Astrocyte (in vitro differentiated cells and primary cell): ENCODE results near the gene LILRB5. TPM values are rescaled to one million over a fixed set of nuclear protein-coding genes. Genes with fewer than 3 reads are reported as not detected.
"Not testable (repeated sequence)": the region's sequence is repeated elsewhere in the genome, so short reads cannot be mapped to it uniquely, and the experiment has no call there.

Source experiments
- DNase-seq: peaks from one replicate; pipeline ENCODE4 v3.0.0-alpha.2; 2010; ENCODE audit warnings: low read depth
- FAIRE-seq: peaks from 2 replicates; lab custom pipeline; 2011; peaks lifted over from hg19 to GRCh38; lab: Jason Lieb, UNC
- H2AFZ ChIP-seq: 2 replicates; pipeline ENCODE4 v1.6.0; 2012; ENCODE audit warnings: low read depth, low read length, inconsistent platforms
- H3K27ac ChIP-seq: 2 replicates; pipeline ENCODE4 v1.5.1; 2011; ENCODE audit warnings: low read depth, low read length, inconsistent platforms
- H3K27me3 ChIP-seq: 2 replicates; pipeline ENCODE4 v1.6.0; 2011; ENCODE audit warnings: low read length, inconsistent platforms; ENCODE audit not compliant: insufficient read depth
- H3K36me3 ChIP-seq: 2 replicates; pipeline ENCODE4 v1.5.1; 2011; ENCODE audit warnings: low read length, inconsistent platforms; ENCODE audit not compliant: insufficient read depth
- H3K4me1 ChIP-seq: 2 replicates; pipeline ENCODE4 v1.5.1; 2011; ENCODE audit warnings: low read length, inconsistent platforms; ENCODE audit not compliant: insufficient read depth
- H3K4me2 ChIP-seq: 2 replicates; pipeline ENCODE4 v1.6.0; 2012; ENCODE audit warnings: low read length, inconsistent platforms
- H3K4me3 ChIP-seq: 2 replicates; pipeline ENCODE4 v1.5.1; 2011; ENCODE audit warnings: low read depth, mild to moderate bottlenecking, low read length, inconsistent platforms; ENCODE audit not compliant: insufficient read depth
- H3K79me2 ChIP-seq: 2 replicates; pipeline ENCODE4 v1.6.0; 2012; ENCODE audit warnings: mild to moderate bottlenecking, low read length, inconsistent platforms; ENCODE audit not compliant: insufficient read depth
- H3K9ac ChIP-seq: 2 replicates; pipeline ENCODE4 v1.6.0; 2012; ENCODE audit warnings: mild to moderate bottlenecking, low read length, inconsistent platforms
- H3K9me3 ChIP-seq: 2 replicates; pipeline ENCODE4 v1.5.1; 2012; ENCODE audit warnings: low read depth, mild to moderate bottlenecking, low read length, inconsistent platforms; ENCODE audit not compliant: insufficient read depth
- H4K20me1 ChIP-seq: 2 replicates; pipeline ENCODE4 v1.6.0; 2012; ENCODE audit warnings: low read length, inconsistent platforms; ENCODE audit not compliant: insufficient read depth
- H3K27ac Mint-ChIP-seq: one replicate; pipeline ENCODE4 v1.8.0; 2021; ENCODE audit warnings: mild to moderate bottlenecking, mixed read lengths; ENCODE audit not compliant: unreplicated experiment
- H3K27me3 Mint-ChIP-seq: one replicate; pipeline ENCODE4 v1.8.0; 2021; ENCODE audit warnings: low read depth, mixed read lengths; ENCODE audit not compliant: unreplicated experiment
- H3K36me3 Mint-ChIP-seq: one replicate; pipeline ENCODE4 v1.8.0; 2021; ENCODE audit warnings: low read depth, mixed read lengths; ENCODE audit not compliant: unreplicated experiment
- H3K4me1 Mint-ChIP-seq: one replicate; pipeline ENCODE4 v1.8.0; 2021; ENCODE audit warnings: low read depth, mixed read lengths; ENCODE audit not compliant: unreplicated experiment
- H3K4me3 Mint-ChIP-seq: one replicate; pipeline ENCODE4 v1.8.0; 2021; ENCODE audit warnings: mild to moderate bottlenecking, moderate library complexity, mixed read lengths; ENCODE audit not compliant: unreplicated experiment
- H3K9me3 Mint-ChIP-seq: one replicate; pipeline ENCODE4 v1.8.0; 2021; ENCODE audit warnings: mild to moderate bottlenecking, mixed read lengths; ENCODE audit not compliant: unreplicated experiment
- CTCF ChIP-seq: IDR thresholded peaks from 2 replicates; pipeline ENCODE4 v1.5.1; 2011; ENCODE audit warnings: low read depth, mild to moderate bottlenecking, inconsistent platforms, low read length, moderate library complexity; ENCODE audit not compliant: insufficient read depth
- EZH2 ChIP-seq: IDR thresholded peaks from 2 replicates; pipeline ENCODE4 v1.6.1; 2012; ENCODE audit warnings: mild to moderate bottlenecking, low read length, inconsistent platforms; ENCODE audit not compliant: insufficient read depth
- total RNA-seq: library from RNA; stranded (reverse); gene quantifications from 2 replicates; pipeline ENCODE4 v1.2.1, GENCODE V29; 2021

LILRB5 gene
- total RNA-seq, 1 donor from 2014 or later, result not detected

GRCh38 chr19:54222474-54223276 lies 34.4 kb downstream of the LILRB5 start, which contains the start of gene LILRB3:
Gene LILRB3, minus strand, starts transcription at chr19:54223007. Its CDS starts 31 bp downstream, at chr19:54222976.
- H2AFZ ChIP-seq, H3K9me3 ChIP-seq, H3K4me1 ChIP-seq, H4K20me1 ChIP-seq, H3K4me1 Mint-ChIP-seq, H3K4me3 Mint-ChIP-seq, H3K4me3 ChIP-seq, H3K79me2 ChIP-seq, H3K36me3 Mint-ChIP-seq, H3K27ac ChIP-seq, H3K27me3 ChIP-seq, H3K36me3 ChIP-seq, H3K4me2 ChIP-seq, H3K9me3 Mint-ChIP-seq, FAIRE-seq, DNase-seq, H3K27ac Mint-ChIP-seq, H3K9ac ChIP-seq: not testable (repeated sequence)
- peaks cover 17% of the 10 kb centered on the region for H3K27me3 Mint-ChIP-seq

DNA sequence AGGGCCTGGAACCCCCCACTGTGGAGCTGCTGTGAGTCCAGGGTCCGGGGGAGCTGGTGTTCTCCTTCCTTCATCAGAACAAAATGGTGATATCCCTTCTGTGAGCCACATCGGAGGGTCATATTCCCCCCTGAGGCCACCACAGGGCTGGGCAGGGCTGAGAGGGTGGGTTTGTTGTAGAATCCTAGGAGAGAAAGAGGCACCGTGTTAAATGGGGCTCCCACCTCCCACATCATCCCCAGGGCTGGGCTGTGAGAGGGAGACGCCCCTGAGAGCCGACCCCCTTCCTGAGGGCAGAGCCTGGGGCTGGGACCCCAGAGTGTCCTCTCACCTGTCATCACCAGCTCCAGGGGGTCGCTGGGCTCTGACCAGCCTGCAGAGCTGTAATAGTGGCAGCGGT lies 35.1 kb downstream of the LILRB5 start:
- not testable (repeated sequence) for H3K4me3 Mint-ChIP-seq, H3K4me1 ChIP-seq, H4K20me1 ChIP-seq, H3K36me3 Mint-ChIP-seq, H3K27ac ChIP-seq, H3K36me3 ChIP-seq, H3K4me1 Mint-ChIP-seq, H3K27me3 ChIP-seq, H3K4me2 ChIP-seq, H3K9me3 Mint-ChIP-seq, H3K79me2 ChIP-seq, H3K4me3 ChIP-seq, FAIRE-seq, H3K9me3 ChIP-seq, H3K9ac ChIP-seq, H3K27ac Mint-ChIP-seq, DNase-seq, H2AFZ ChIP-seq
- peaks cover 15% of the 10 kb centered on the region for H3K27me3 Mint-ChIP-seq

- not testable (repeated sequence) for H3K4me3 Mint-ChIP-seq, H2AFZ ChIP-seq, H3K9me3 Mint-ChIP-seq, H4K20me1 ChIP-seq, H3K79me2 ChIP-seq, H3K4me1 ChIP-seq, H3K9me3 ChIP-seq, DNase-seq, FAIRE-seq, H3K27ac ChIP-seq, H3K9ac ChIP-seq, H3K27me3 ChIP-seq, H3K36me3 ChIP-seq, H3K27ac Mint-ChIP-seq, H3K4me2 ChIP-seq, H3K36me3 Mint-ChIP-seq, H3K4me3 ChIP-seq, H3K4me1 Mint-ChIP-seq
- H3K27me3 Mint-ChIP-seq, result peaks cover 13% of the 10 kb centered on the region
Observed at GRCh38 chr19:54219702-54220101, 37.4 kb downstream of the LILRB5 start.

- H3K27me3 Mint-ChIP-seq, result peaks cover 13% of the 10 kb centered on the region
- H3K4me1 ChIP-seq, result no peaks in the 10 kb centered on the region
- no peaks in the 10 kb centered on the region for H3K9me3 ChIP-seq
- no peaks in the 10 kb centered on the region for H3K9me3 Mint-ChIP-seq
- H3K4me1 Mint-ChIP-seq, result no peaks in the 10 kb centered on the region
- no peak overlapping the region for H3K4me3 ChIP-seq
- H3K36me3 Mint-ChIP-seq, result peaks cover 7% of the 10 kb centered on the region
- peaks cover 3% of the 10 kb centered on the region for H4K20me1 ChIP-seq
- no peaks in the 10 kb centered on the region for H3K79me2 ChIP-seq
- H3K4me2 ChIP-seq, result no peak overlapping the region
- H3K27ac Mint-ChIP-seq, result no peak overlapping the region
- no peak overlapping the region for H3K27ac ChIP-seq
- peak overlapping the region; percentile 57 for H3K4me3 Mint-ChIP-seq
- DNase-seq (no peak), FAIRE-seq (no peak)
- no peaks in the 10 kb centered on the region for H3K36me3 ChIP-seq
- peaks cover 4% of the 10 kb centered on the region for H3K27me3 ChIP-seq
- H2AFZ ChIP-seq, result no peak overlapping the region
- TF ChIP-seq CTCF, result no peak
- no peak for TF ChIP-seq EZH2
- H3K9ac ChIP-seq, result no peak overlapping the region
Observed at GRCh38 chr19:54218960-54219661, 38.0 kb downstream of the LILRB5 start.
